ENCODE results near the gene SPTBN4.

The SPTBN4 gene

GRCh38 chr19:40525234-40526051, 58.6 kb downstream of the SPTBN4 start (continued):
- TF ChIP-seq TCF7L2 (IDR thresholded peaks at IDR 0.05; ENCODE audit: borderline replicate concordance, low read depth, low read length) (no peak), KLF17 (tag by site-specific recombination; IDR thresholded peaks at IDR 0.05) (no peak), IKZF3 (tag by site-specific recombination; IDR thresholded peaks at IDR 0.05) (0 out of 2 replicates have a peak, but pooled peaks have one; percentile 32), SP7 (tag by site-specific recombination; IDR thresholded peaks at IDR 0.05) (peak; percentile 15; the same call in 1 of the 2 replicates), MYNN (tag by site-specific recombination; IDR thresholded peaks at IDR 0.05; ENCODE audit: borderline replicate concordance) (no peak), GLIS2 (tag by site-specific recombination; IDR thresholded peaks at IDR 0.05) (no peak), ZNF600 (tag by site-specific recombination; IDR thresholded peaks at IDR 0.05) (peak; percentile 43; the same call in 1 of the 2 replicates), ZNF121 (tag by site-specific recombination; IDR thresholded peaks at IDR 0.05) (peak; percentile 94), KLF7 (tag by site-specific recombination; IDR thresholded peaks at IDR 0.05; ENCODE audit: borderline replicate concordance) (no peak), PRDM10 (tag by site-specific recombination; IDR thresholded peaks at IDR 0.05) (peak; percentile 61), SCRT1 (tag by site-specific recombination; IDR thresholded peaks at IDR 0.05; ENCODE audit: borderline replicate concordance) (0 out of 2 replicates have a peak, but pooled peaks have one; percentile 24), ZBTB1 (tag by site-specific recombination; IDR thresholded peaks at IDR 0.05) (no peak), ZNF621 (tag by site-specific recombination; IDR thresholded peaks at IDR 0.05) (no peak), GLI4 (tag by site-specific recombination; IDR thresholded peaks at IDR 0.05) (no peak), ZNF529 (tag by site-specific recombination; IDR thresholded peaks at IDR 0.05; ENCODE audit: insufficient replicate concordance) (no peak), ZNF174 (tag by site-specific recombination; IDR thresholded peaks at IDR 0.05) (no peak), ZNF404 (tag by site-specific recombination; IDR thresholded peaks at IDR 0.05) (no peak), ZNF707 (tag by site-specific recombination; IDR thresholded peaks at IDR 0.05) (no peak)

GRCh38 chr19:40528078-40528477, 61.3 kb downstream of the SPTBN4 start:
- CTCF ChIA-PET = interaction anchor here (1.3 to 13.3 kb wide), 2 partner anchors 16 to 18 kb away, joined by 4 to 259 read pairs; no protein-coding TSS in a partner anchor
- TF ChIP-seq ZNF558 (tag by site-specific recombination; IDR thresholded peaks at IDR 0.05) (no peak), KLF10 (tag by site-specific recombination; IDR thresholded peaks at IDR 0.05) (no peak), ZNF76 (tag by site-specific recombination; IDR thresholded peaks at IDR 0.05; ENCODE audit: borderline replicate concordance, low read depth) (no peak), ZNF157 (tag by site-specific recombination; IDR thresholded peaks at IDR 0.05) (no peak), PRDM10 (tag by site-specific recombination; IDR thresholded peaks at IDR 0.05) (peak; percentile 40; the same call in 1 of the 2 replicates)
- Histone ChIP-seq H3K4me1 (ENCODE audit: control insufficient read depth, insufficient read depth, low read length) (peaks cover 20% of the 10 kb centered on the region), H3K4me3 (ENCODE audit: low read depth, low read length) (no peak overlapping the region), H3K9me3 (ENCODE audit: control insufficient read depth, insufficient read depth, low read depth, low read length) (no peaks in the 10 kb centered on the region), H3K36me3 (ENCODE audit: control insufficient read depth in 2 of 2, insufficient read depth in 1 of 2, low read length in 2 of 2) (no peaks in the 10 kb centered on the region; a peak in 1 of 3 replicates), H3K27ac (ENCODE audit: extremely low read depth, low read depth, low read length) (no peak overlapping the region)
- POLR2A ChIA-PET = interaction anchor here (0.9 kb wide), 1 partner anchor 43 kb away, joined by 12 read pairs; no protein-coding TSS in a partner anchor

All from HEK293 (cell line).